SK-N-SH (cell line): ENCODE results near the gene PLEKHA4. TPM values are rescaled to one million over a fixed set of nuclear protein-coding genes. Genes with fewer than 3 reads are reported as not detected.

Experiments
- CTCF ChIP-seq: fragments of 200-600 bp; sonication (generic); IDR thresholded peaks from 2 replicates; pipeline ENCODE4 v1.6.1; 2017; ENCODE audit warnings: antibody characterized with exemption, mild to moderate bottlenecking, moderate library complexity
- EZH2phosphoT487 ChIP-seq: fragments of 200-600 bp; sonication (generic); IDR thresholded peaks from 2 replicates; pipeline ENCODE4 v1.6.1; 2017; ENCODE audit warnings: low read depth, mixed run types, mild to moderate bottlenecking, antibody characterized with exemption, moderate library complexity, borderline replicate concordance
- FOSL2 ChIP-seq: IDR thresholded peaks from 2 replicates; pipeline ENCODE4 v1.4.0; 2012; ENCODE audit warnings: low read depth, mild to moderate bottlenecking, moderate library complexity, borderline replicate concordance
- FOXM1 ChIP-seq: IDR thresholded peaks from 2 replicates; pipeline ENCODE4 v1.4.0; 2012; ENCODE audit warnings: low read depth, mild to moderate bottlenecking
- IRF3 ChIP-seq: fragments of 150-350 bp; IDR thresholded peaks from 2 replicates; pipeline ENCODE4 v1.6.1; 2016; ENCODE audit warnings: mild to moderate bottlenecking, low read depth, low read length
- MAX ChIP-seq: IDR thresholded peaks from 2 replicates; pipeline ENCODE4 v1.4.0; 2012; ENCODE audit warnings: low read depth
- MEF2A ChIP-seq: IDR thresholded peaks from 2 replicates; pipeline ENCODE4 v1.4.0; 2012; ENCODE audit warnings: low read depth, borderline replicate concordance
- MXI1 ChIP-seq: IDR thresholded peaks from 2 replicates; pipeline ENCODE4 v1.6.1; 2012; ENCODE audit warnings: mild to moderate bottlenecking, low read depth, low read length, improper control_type of control experiment
- TAF1 ChIP-seq: IDR thresholded peaks from 2 replicates; pipeline ENCODE4 v1.6.1; 2012; ENCODE audit warnings: low read depth, mild to moderate bottlenecking, low read length, moderate library complexity, borderline replicate concordance
- TEAD4 ChIP-seq: IDR thresholded peaks from 2 replicates; pipeline ENCODE4 v1.4.0; 2012; ENCODE audit warnings: mild to moderate bottlenecking, borderline replicate concordance; ENCODE audit not compliant: insufficient read depth
- USF1 ChIP-seq: IDR thresholded peaks from 2 replicates; pipeline ENCODE4 v1.4.0; 2012; ENCODE audit warnings: low read depth, borderline replicate concordance
- USF2 ChIP-seq: fragments of 150-350 bp; IDR thresholded peaks from 2 replicates; pipeline ENCODE4 v1.6.1; 2017; ENCODE audit warnings: antibody characterized with exemption, low read length, low read depth, borderline replicate concordance
- ZBTB33 ChIP-seq: IDR thresholded peaks from 2 replicates; pipeline ENCODE4 v1.4.0; 2012; ENCODE audit warnings: low read depth, borderline replicate concordance
- polyA plus RNA-seq, 3 experiments: library from polyadenylated mRNA; depleted of rRNA; stranded (reverse); fragments of >200 nt; gene quantifications; 2 replicates each; pipeline ENCODE4 v1.2.3, GENCODE V29; 2012

The PLEKHA4 gene
- polyA plus RNA-seq, 1 of the 3 experiments (the other 2 are of a cell fraction), result 5.6 TPM

- TF ChIP-seq TAF1, result no peak
- peak; percentile 98 for TF ChIP-seq CTCF
- TF ChIP-seq IRF3, result no peak
- no peak for TF ChIP-seq MEF2A
- TF ChIP-seq USF2, result no peak
- TF ChIP-seq FOXM1, result no peak
- peak; percentile 70 for TF ChIP-seq FOSL2
- TF ChIP-seq TEAD4, result no peak
- no peak for TF ChIP-seq USF1
- peak; percentile 35; the same call in 1 of the 2 replicates for TF ChIP-seq MAX
- peak; percentile 37; the same call in 1 of the 2 replicates for TF ChIP-seq MXI1
- peak; percentile 70; the same call in 1 of the 2 replicates for TF ChIP-seq ZBTB33
- no peak for TF ChIP-seq EZH2phosphoT487
Measured at GRCh38 chr19:48795055-48795684, 73.2 kb downstream of the PLEKHA4 start (continued).
